Inflammatory macrophage treated with lipopolysaccharide for 4 hours (primary cell): Measurements from ENCODE around the gene SLC11A1.

ENCODE experiments used
- DNase-seq: peaks from one replicate; pipeline ENCODE4 v3.0.0-alpha.2; 2020

The SLC11A1 gene

DNA sequence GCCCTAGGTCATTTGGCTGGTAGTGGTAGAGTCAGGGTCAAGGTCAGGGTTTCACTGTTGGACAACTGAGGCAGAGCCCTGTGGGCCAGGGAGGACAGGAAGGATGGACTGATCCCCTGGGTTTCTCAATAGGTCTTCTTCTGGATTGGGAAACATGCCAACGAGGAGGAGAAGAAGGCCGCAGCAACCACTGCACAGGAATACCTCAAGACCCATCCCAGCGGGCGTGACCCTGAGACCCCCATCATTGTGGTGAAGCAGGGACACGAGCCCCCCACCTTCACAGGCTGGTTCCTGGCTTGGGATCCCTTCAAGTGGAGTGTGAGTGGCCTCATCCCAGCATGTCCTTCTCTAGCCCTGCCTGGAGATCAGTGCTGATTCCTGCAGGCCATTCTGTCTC lies 54.9 kb downstream of the SLC11A1 start:
- DNase-seq = no peak

DNA sequence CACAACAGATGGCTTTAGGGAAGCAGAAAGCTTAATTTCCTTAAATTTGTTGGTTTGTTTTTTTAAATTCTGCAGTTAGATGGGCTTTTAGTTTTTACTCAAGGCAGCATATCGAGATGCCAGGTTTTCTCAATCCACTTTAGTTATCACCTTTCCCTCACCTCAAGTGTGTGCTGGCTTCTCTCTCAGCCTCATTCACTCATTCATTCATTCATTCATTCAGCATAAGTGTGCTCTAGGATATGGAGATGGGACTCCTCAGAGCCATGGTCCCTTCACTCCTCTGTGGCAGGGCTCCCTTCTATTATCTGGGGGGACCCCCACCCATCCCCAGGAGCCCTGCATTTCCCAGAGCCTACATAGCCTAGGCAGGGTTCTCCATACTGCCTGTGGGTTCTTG lies 55.9 kb downstream of the SLC11A1 start:
- no peak for DNase-seq

DNA sequence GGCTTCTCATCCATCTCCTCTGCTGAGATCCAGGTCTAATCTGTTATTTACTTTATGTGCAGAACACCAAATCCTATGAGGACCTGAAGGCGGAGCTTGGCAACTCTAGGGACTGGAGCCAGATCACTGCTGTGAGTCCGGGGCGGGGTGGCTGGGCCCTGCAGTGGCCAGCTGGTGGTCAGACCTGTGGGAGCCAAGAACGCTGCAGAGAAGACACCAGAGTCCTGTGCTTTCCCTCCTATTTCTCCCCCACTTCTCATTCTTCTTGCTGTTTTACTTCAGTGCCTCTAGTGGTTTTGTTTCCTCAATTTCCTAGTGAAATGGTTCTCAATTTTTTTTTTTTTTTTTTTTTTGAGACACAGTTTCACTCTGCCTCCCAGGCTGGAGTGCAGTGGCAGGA lies 56.5 kb downstream of the SLC11A1 start:
- DNase-seq = peak; percentile 50

DNA sequence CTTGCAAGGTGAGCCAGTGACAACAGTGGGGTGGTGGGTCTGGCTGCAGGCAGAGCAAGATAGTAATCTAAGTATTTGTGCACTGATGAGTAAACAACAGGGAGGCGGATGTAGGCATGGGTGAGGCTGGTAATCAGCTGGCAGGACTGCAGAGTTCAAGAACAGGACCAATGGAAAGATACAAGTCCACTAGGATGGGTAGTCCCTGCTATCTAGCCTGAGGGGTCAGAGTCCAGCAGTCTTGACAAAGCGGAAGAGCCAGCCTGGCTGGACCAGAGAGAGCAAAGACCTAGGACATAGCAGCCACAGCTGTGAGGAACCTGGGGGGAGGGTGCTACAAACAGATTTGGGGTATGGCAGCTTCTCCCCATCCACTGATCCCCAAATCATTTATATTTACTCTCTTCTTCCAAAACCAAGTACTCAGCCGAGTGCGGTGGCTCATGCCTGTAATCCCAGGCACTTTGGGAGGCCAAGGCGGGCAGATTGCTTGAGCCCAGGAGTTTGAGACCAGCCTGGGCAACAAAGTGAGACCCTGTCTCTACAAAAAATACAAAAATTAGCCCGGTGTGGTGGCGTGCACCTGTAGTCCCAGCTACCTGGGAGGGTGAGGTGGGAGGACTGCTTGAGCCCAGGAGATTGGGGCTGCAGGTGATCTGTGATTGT lies 62.8 kb downstream of the SLC11A1 start:
- no peak for DNase-seq

DNA sequence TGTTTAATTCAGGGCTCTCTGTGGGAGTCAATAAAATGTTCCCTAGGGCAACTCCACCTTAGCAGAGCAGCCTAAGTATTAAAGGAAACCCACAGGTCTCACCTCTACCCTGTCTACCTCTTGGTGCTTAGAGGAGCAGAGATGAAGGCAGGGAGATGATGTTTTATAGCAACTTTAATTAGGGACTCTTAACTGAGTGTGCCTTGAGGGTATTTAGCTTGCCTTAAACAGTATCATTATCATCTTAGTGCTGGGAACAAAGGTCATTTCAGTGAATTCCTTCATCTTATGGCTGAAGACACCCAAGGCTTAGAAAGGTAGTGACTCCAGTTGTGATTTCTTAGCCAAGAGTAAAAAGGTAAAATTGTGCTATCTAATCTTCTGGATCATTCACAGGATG lies 63.5 kb downstream of the SLC11A1 start:
- no peak for DNase-seq
